A549 (cell line): ENCODE results near the gene SIRPA. TPM values are rescaled to one million over a fixed set of nuclear protein-coding genes. Genes with fewer than 3 reads are reported as not detected.

Experiments
- ATAC-seq, 2 experiments: fragments of 200-7000 bp in 1 of 2; fragments of >200 bp in 1 of 2; cut with Nextera tagmentation in 1 of 2; cut with Tn5 transposase in 1 of 2; 3 replicates each; pipeline versions ENCODE4 v1.8.0 to v1.9.1; 2018 to 2020; ENCODE audit warnings: mild to moderate bottlenecking in 1 of 2, moderate library complexity in 1 of 2
- CTCF ChIA-PET: fragments of 300-600 bp; sonication (Branson Sonifier 250); formaldehyde crosslinking; extraction: SDS; loops from one replicate; lab custom pipeline; 2021; ENCODE audit warnings: antibody characterized with exemption, inconsistent platforms; lab: Yijun Ruan, JAX
- POLR2A ChIA-PET: fragments of 350-600 bp; formaldehyde crosslinking; extraction: SDS; loops from one replicate; lab custom pipeline; 2021; ENCODE audit warnings: antibody characterized with exemption, inconsistent platforms; lab: Yijun Ruan, JAX
- DNase-seq, 2 experiments: peaks; one replicate each; pipeline versions ENCODE4 v3.0.0 to v3.0.0-alpha.2; 2011 to 2016; ENCODE audit warnings: low read depth in 1 of 2, low spot score in 1 of 2
- FAIRE-seq: peaks from 2 replicates; lab custom pipeline; 2011; peaks lifted over from hg19 to GRCh38; lab: Jason Lieb, UNC
- H3K27ac ChIP-seq, 2 experiments: fragments of >200 bp; sonication (Bioruptor Twin); formaldehyde crosslinking; 3 replicates each; pipeline ENCODE4 v1.5.1; 2016 to 2017
- H3K4me1 ChIP-seq: fragments of >200 bp; sonication (Bioruptor Twin); formaldehyde crosslinking; 3 replicates; pipeline ENCODE4 v1.6.1; 2016
- H3K4me2 ChIP-seq: fragments of >200 bp; sonication (Bioruptor Twin); formaldehyde crosslinking; 3 replicates; pipeline ENCODE4 v1.6.1; 2016
- H3K4me3 ChIP-seq: fragments of >200 bp; sonication (Bioruptor Twin); formaldehyde crosslinking; 3 replicates; pipeline ENCODE4 v1.5.1; 2016
- H3K9me3 ChIP-seq: fragments of >200 bp; sonication (Bioruptor Twin); formaldehyde crosslinking; 3 replicates; pipeline ENCODE4 v1.6.1; 2016
- CHD4 ChIP-seq: fragments of 200-600 bp; sonication (generic); IDR thresholded peaks from 2 replicates; pipeline ENCODE4 v1.6.1; 2016; ENCODE audit warnings: antibody characterized with exemption, mild to moderate bottlenecking, borderline replicate concordance
- ESRRA ChIP-seq: fragments of 150-350 bp; IDR thresholded peaks from 2 replicates; pipeline ENCODE4 v1.6.1; 2014; ENCODE audit warnings: mild to moderate bottlenecking, low read length, borderline replicate concordance
- FOSB ChIP-seq: fragments of 250-450 bp; sonication (Bioruptor Pico); IDR thresholded peaks from 2 replicates; pipeline ENCODE4 v1.5.0; 2020; ENCODE audit warnings: mild to moderate bottlenecking, moderate library complexity
- FOSL2 ChIP-seq, 2 experiments: fragments of 450-650 bp in 1 of 2; fragments of >200 bp in 1 of 2; sonication (Bioruptor Twin) in 1 of 2; formaldehyde crosslinking; IDR thresholded peaks; 2 replicates each; pipeline versions ENCODE4 v1.5.0 to v1.6.1; 2016 to 2020; ENCODE audit warnings: mild to moderate bottlenecking in 1 of 2, moderate library complexity in 1 of 2
- GATA3 ChIP-seq: IDR thresholded peaks from 2 replicates; pipeline ENCODE4 v1.6.1; 2012; ENCODE audit warnings: borderline replicate concordance
- HEYL ChIP-seq: fragments of 250-450 bp; sonication (Bioruptor Pico); IDR thresholded peaks from 2 replicates; pipeline ENCODE4 v1.8.0; 2021; ENCODE audit warnings: mild to moderate bottlenecking, moderate library complexity
- HOXA7 ChIP-seq: fragments of 250-450 bp; sonication (Bioruptor Pico); IDR thresholded peaks from 2 replicates; pipeline ENCODE4 v1.5.0; 2020; ENCODE audit warnings: mild to moderate bottlenecking, moderate library complexity
- JUN ChIP-seq, 2 experiments: fragments of >200 bp; sonication (Bioruptor Twin); formaldehyde crosslinking; IDR thresholded peaks; 2 replicates in 1 of 2; 3 replicates in 1 of 2; pipeline ENCODE4 v1.6.1; 2016 to 2017
- NPAS2 ChIP-seq: fragments of 250-450 bp; sonication (Bioruptor Pico); IDR thresholded peaks from 2 replicates; pipeline ENCODE4 v1.8.0; 2022; ENCODE audit warnings: mild to moderate bottlenecking, moderate library complexity, borderline replicate concordance
- RARB ChIP-seq: fragments of 250-450 bp; sonication (Bioruptor Pico); IDR thresholded peaks from 2 replicates; pipeline ENCODE4 v1.8.0; 2021; ENCODE audit warnings: mild to moderate bottlenecking, moderate library complexity
- RCOR1 ChIP-seq: fragments of 150-350 bp; IDR thresholded peaks from 2 replicates; pipeline ENCODE4 v1.6.1; 2014; ENCODE audit warnings: antibody characterized with exemption, low read length, low read depth
- RNF2 ChIP-seq: fragments of 200-600 bp; sonication (generic); IDR thresholded peaks from 2 replicates; pipeline ENCODE4 v1.6.1; 2016; ENCODE audit warnings: low read depth, mild to moderate bottlenecking, antibody characterized with exemption, moderate library complexity, borderline replicate concordance
- SMC3 ChIP-seq: fragments of >200 bp; sonication (Bioruptor Twin); formaldehyde crosslinking; IDR thresholded peaks from 3 replicates; pipeline ENCODE4 v1.6.1; 2018; ENCODE audit warnings: inconsistent platforms
- WGBS: methylation state at CpG from one replicate; pipeline ENCODE4 v1.1.6; 2017; ENCODE audit errors: missing lambda C conversion rate; 5-methylcytosine and 5-hydroxymethylcytosine counted together
- polyA plus RNA-seq, 4 experiments: library from polyadenylated mRNA; depleted of rRNA in 3 of 4; stranded (reverse); fragments of >200 nt; fragmentation: RNase III in 1 of 4; extraction: RNeasy Plus Mini Kit Qiagen cat#74134 plus additional on column Dnase treatment in 1 of 4; gene quantifications; 2 replicates in 3 of 4; 3 replicates in 1 of 4; pipeline ENCODE4 v1.2.3, GENCODE V29; 2011 to 2017
- TF ChIP-seq, protein P1 (sequence below): fragments of >200 bp; sonication (Bioruptor Twin); formaldehyde crosslinking; IDR thresholded peaks from 3 replicates; pipeline ENCODE4 v1.5.1; 2016
- TF ChIP-seq, protein P2 (sequence below): fragments of >200 bp; sonication (Bioruptor Twin); formaldehyde crosslinking; IDR thresholded peaks from 3 replicates; pipeline ENCODE4 v1.6.1; 2016
- TF ChIP-seq, protein P3 (sequence below): fragments of 450-650 bp; IDR thresholded peaks from 2 replicates; pipeline ENCODE4 v1.6.1; 2014; ENCODE audit warnings: antibody characterized with exemption
- TF ChIP-seq, protein P4 (sequence below): IDR thresholded peaks from 2 replicates; pipeline ENCODE4 v1.6.1; 2012; ENCODE audit warnings: low read depth, borderline replicate concordance
- TF ChIP-seq, protein P5 (sequence below): fragments of 250-450 bp; sonication (Bioruptor Pico); IDR thresholded peaks from 2 replicates; pipeline ENCODE4 v1.5.0; 2020; ENCODE audit warnings: low read depth, mild to moderate bottlenecking, moderate library complexity
- TF ChIP-seq, protein P6 (sequence below): IDR thresholded peaks from 2 replicates; pipeline ENCODE4 v1.6.1; 2012

Gene SIRPA
- polyA plus RNA-seq, 2 of the 4 experiments (the other 2 are of a cell fraction) = 12.8 to 21.6 TPM

DNA sequence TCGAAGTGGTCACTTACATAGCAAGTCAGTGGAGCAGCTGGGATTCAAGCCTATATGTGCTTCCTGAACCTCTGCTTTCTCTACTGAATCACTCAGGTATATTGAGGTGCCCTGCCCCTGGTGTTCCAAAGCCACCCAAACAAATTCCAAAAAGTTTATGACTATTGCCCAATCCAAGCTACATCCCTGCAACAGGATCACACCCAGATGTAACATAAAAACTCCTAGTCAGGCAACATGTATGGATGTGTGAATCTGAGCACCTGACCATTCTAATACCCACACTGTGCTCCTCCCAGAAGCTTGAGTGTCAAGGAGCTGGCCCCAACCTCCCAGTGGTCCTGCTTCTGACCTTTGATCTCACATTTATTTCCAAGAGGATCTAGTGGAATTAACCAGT, 39.5 kb upstream of the SIRPA start:
- no peak for ATAC-seq
- H3K9me3 ChIP-seq = no peaks in the 10 kb centered on the region
- H3K4me3 ChIP-seq = no peak overlapping the region
- TF ChIP-seq RCOR1 = no peak
- TF ChIP-seq JUN (IDR thresholded peaks at IDR 0.05) = no peak
- TF ChIP-seq ESRRA = no peak
- no peak for TF ChIP-seq HEYL (CRISPR knock-in tag)
- TF ChIP-seq, protein P1, sequence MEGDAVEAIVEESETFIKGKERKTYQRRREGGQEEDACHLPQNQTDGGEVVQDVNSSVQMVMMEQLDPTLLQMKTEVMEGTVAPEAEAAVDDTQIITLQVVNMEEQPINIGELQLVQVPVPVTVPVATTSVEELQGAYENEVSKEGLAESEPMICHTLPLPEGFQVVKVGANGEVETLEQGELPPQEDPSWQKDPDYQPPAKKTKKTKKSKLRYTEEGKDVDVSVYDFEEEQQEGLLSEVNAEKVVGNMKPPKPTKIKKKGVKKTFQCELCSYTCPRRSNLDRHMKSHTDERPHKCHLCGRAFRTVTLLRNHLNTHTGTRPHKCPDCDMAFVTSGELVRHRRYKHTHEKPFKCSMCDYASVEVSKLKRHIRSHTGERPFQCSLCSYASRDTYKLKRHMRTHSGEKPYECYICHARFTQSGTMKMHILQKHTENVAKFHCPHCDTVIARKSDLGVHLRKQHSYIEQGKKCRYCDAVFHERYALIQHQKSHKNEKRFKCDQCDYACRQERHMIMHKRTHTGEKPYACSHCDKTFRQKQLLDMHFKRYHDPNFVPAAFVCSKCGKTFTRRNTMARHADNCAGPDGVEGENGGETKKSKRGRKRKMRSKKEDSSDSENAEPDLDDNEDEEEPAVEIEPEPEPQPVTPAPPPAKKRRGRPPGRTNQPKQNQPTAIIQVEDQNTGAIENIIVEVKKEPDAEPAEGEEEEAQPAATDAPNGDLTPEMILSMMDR = no peak
- TF ChIP-seq FOSB (CRISPR knock-in tag) = no peak
- no peak for TF ChIP-seq CHD4
- no peak for FAIRE-seq
- no peak overlapping the region for H3K27ac ChIP-seq
- DNase-seq = no peak
- 32% methylated on average over 1 of the region's 1 CpG for WGBS
- no peaks in the 10 kb centered on the region for H3K4me1 ChIP-seq
- CTCF ChIA-PET = interaction anchor here (0.5 to 5.4 kb wide), 8 partner anchors 9 to 1330 kb away, joined by 3 to 24 read pairs (median 4); no protein-coding TSS in a partner anchor
- POLR2A ChIA-PET = no interaction called here
- no peak overlapping the region for H3K4me2 ChIP-seq

DNA sequence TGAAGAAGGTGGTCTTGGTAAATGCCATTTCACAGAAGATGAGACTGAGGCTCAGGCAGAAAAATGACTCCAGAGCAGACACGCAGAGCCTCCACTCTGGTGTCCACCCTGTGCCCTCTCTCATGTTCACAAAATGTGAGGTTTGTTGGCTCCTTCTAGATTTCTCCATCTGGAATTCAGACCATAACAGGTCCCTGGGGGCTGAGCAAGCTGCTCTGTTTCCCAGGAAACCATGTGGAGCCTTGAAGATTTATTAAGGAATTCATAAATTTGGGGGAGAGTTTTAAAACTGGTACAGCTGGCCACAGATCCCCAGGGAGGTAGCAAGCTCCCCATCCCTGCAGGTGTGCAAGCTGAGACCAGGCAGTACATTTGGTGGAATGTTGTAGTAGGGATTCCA, 38.8 kb upstream of the SIRPA start:
- TF ChIP-seq RNF2 = no peak
- TF ChIP-seq, protein P2, sequence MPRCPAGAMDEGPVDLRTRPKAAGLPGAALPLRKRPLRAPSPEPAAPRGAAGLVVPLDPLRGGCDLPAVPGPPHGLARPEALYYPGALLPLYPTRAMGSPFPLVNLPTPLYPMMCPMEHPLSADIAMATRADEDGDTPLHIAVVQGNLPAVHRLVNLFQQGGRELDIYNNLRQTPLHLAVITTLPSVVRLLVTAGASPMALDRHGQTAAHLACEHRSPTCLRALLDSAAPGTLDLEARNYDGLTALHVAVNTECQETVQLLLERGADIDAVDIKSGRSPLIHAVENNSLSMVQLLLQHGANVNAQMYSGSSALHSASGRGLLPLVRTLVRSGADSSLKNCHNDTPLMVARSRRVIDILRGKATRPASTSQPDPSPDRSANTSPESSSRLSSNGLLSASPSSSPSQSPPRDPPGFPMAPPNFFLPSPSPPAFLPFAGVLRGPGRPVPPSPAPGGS = no peak
- no peak for TF ChIP-seq GATA3
- no peak for TF ChIP-seq FOSL2 (IDR thresholded peaks at IDR 0.05)
- TF ChIP-seq FOSL2 (CRISPR knock-in tag; IDR thresholded peaks at IDR 0.05) = no peak
- TF ChIP-seq, protein P3, sequence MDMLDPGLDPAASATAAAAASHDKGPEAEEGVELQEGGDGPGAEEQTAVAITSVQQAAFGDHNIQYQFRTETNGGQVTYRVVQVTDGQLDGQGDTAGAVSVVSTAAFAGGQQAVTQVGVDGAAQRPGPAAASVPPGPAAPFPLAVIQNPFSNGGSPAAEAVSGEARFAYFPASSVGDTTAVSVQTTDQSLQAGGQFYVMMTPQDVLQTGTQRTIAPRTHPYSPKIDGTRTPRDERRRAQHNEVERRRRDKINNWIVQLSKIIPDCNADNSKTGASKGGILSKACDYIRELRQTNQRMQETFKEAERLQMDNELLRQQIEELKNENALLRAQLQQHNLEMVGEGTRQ = no peak
- TF ChIP-seq, protein P4, sequence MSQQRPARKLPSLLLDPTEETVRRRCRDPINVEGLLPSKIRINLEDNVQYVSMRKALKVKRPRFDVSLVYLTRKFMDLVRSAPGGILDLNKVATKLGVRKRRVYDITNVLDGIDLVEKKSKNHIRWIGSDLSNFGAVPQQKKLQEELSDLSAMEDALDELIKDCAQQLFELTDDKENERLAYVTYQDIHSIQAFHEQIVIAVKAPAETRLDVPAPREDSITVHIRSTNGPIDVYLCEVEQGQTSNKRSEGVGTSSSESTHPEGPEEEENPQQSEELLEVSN = no peak
- TF ChIP-seq RARB (CRISPR knock-in tag) = no peak
- no peak for TF ChIP-seq NPAS2 (CRISPR knock-in tag)
- TF ChIP-seq, protein P5, sequence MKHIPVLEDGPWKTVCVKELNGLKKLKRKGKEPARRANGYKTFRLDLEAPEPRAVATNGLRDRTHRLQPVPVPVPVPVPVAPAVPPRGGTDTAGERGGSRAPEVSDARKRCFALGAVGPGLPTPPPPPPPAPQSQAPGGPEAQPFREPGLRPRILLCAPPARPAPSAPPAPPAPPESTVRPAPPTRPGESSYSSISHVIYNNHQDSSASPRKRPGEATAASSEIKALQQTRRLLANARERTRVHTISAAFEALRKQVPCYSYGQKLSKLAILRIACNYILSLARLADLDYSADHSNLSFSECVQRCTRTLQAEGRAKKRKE (CRISPR knock-in tag) = no peak
- no peak for TF ChIP-seq HOXA7
- no peak for TF ChIP-seq SMC3
- TF ChIP-seq, protein P6, sequence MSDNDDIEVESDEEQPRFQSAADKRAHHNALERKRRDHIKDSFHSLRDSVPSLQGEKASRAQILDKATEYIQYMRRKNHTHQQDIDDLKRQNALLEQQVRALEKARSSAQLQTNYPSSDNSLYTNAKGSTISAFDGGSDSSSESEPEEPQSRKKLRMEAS = no peak
- no peak for TF ChIP-seq HEYL (CRISPR knock-in tag)
- ATAC-seq = no peak
- Histone ChIP-seq H3K27ac (no peak overlapping the region), H3K9me3 (no peaks in the 10 kb centered on the region), H3K4me1 (no peaks in the 10 kb centered on the region), H3K4me3 (no peak overlapping the region), H3K4me2 (no peak overlapping the region)
- FAIRE-seq = no peak
- POLR2A ChIA-PET = no interaction called here
- 92% methylated on average over 1 of the region's 1 CpG for WGBS
- no peak for DNase-seq
- CTCF ChIA-PET = interaction anchor here (0.9 to 5.4 kb wide), 6 partner anchors 10 to 79 kb away, joined by 3 to 24 read pairs (median 9); no protein-coding TSS in a partner anchor
